HCT116 (cell line): ENCODE measurements around the gene BRD4. TPM values are rescaled to one million over a fixed set of nuclear protein-coding genes. Genes with fewer than 3 reads are reported as not detected.

Experiments
- ATAC-seq: fragments of 200-7000 bp; cut with Tn5 transposase; 2 replicates; pipeline ENCODE4 v1.9.1; 2020; ENCODE audit warnings: mild to moderate bottlenecking, moderate library complexity
- BruUV-seq: library from RNA; stranded (reverse); fragments of 400-500 nt; replicated peaks from 2 replicates; lab custom pipeline; 2021; lab: Mats Ljungman, UMichigan
- CTCF ChIA-PET: fragments of 300-600 bp; sonication (Branson Sonifier 250); formaldehyde crosslinking; loops from one replicate; lab custom pipeline; 2021; ENCODE audit warnings: antibody characterized with exemption; lab: Charles Lee
- POLR2A ChIA-PET: fragments of 300-600, 350-600 bp; sonication (Branson Sonifier 250); formaldehyde crosslinking; loops from one replicate; lab custom pipeline; 2021; ENCODE audit warnings: antibody characterized with exemption; lab: Charles Lee
- RAD21 ChIA-PET, 2 experiments: fragments of 300-600 bp; sonication (Branson Sonifier 250); formaldehyde crosslinking; loops; one replicate each; lab custom pipeline; 2023; ENCODE audit warnings: low total read pairs in 2 of 2; ENCODE audit not compliant: uncharacterized antibody in 2 of 2, unreplicated experiment in 2 of 2, low non-redundant PET in 1 of 2; lab: Charles Lee
- DNase-seq: peaks from one replicate; pipeline ENCODE4 v3.0.0-alpha.2; 2010; ENCODE audit warnings: low read depth, low spot score
- H2AFZ ChIP-seq: fragments of 200-600 bp; shearing (Covaris generic), sonication (generic); 2 replicates; pipeline ENCODE4 v1.6.1; 2017; ENCODE audit warnings: low read depth, mixed run types, mixed read lengths, antibody characterized with exemption, low read length; ENCODE audit not compliant: poor library complexity, severe bottlenecking
- H3K27ac ChIP-seq: 2 replicates; pipeline ENCODE4 v1.5.1; 2012; ENCODE audit warnings: low read depth, low read length
- H3K27me3 ChIP-seq: fragments of 200-600 bp; sonication (generic); 2 replicates; pipeline ENCODE4 v1.6.1; 2016; ENCODE audit warnings: mixed run types, low read length, mixed read lengths; ENCODE audit not compliant: insufficient read depth
- H3K36me3 ChIP-seq, 2 experiments: fragments of 200-500 bp in 1 of 2; fragments of 200-600 bp in 1 of 2; sonication (Bioruptor generic) in 1 of 2; sonication (generic) in 1 of 2; 2 replicates each; pipeline versions ENCODE4 v1.5.1 to v1.6.1; 2014 to 2016; ENCODE audit warnings: low read length in 2 of 2, inconsistent platforms in 1 of 2, mixed read lengths in 1 of 2, mixed run types in 1 of 2; ENCODE audit not compliant: insufficient read depth in 2 of 2, control insufficient read depth in 1 of 2
- H3K4me1 ChIP-seq, 2 experiments: fragments of 200-600 bp in 1 of 2; sonication (generic) in 1 of 2; 2 replicates each; pipeline versions ENCODE4 v1.5.1 to v1.6.1; 2012 to 2017; ENCODE audit warnings: low read length in 2 of 2, inconsistent platforms in 1 of 2, mild to moderate bottlenecking in 1 of 2, mixed read lengths in 1 of 2, mixed run types in 1 of 2, moderate library complexity in 1 of 2; ENCODE audit not compliant: insufficient read depth in 2 of 2, control insufficient read depth in 1 of 2
- H3K4me2 ChIP-seq: fragments of 200-600 bp; sonication (generic); 2 replicates; pipeline ENCODE4 v1.6.1; 2017; ENCODE audit warnings: mixed run types, low read length, mixed read lengths
- H3K4me3 ChIP-seq, 2 experiments: fragments of 200-600 bp in 1 of 2; sonication (generic) in 1 of 2; replicated peaks in 1 of 2; 2 replicates each; pipeline ENCODE4 v1.5.1; 2011 to 2016; ENCODE audit warnings: low read length in 2 of 2, control low read depth in 1 of 2, low read depth in 1 of 2, mild to moderate bottlenecking in 1 of 2, mixed read lengths in 1 of 2, mixed run types in 1 of 2
- H3K79me2 ChIP-seq: fragments of 200-600 bp; sonication (generic); 2 replicates; pipeline ENCODE4 v1.6.1; 2017; ENCODE audit warnings: mild to moderate bottlenecking, mixed run types, low read length, moderate library complexity, mixed read lengths; ENCODE audit not compliant: insufficient read depth
- H3K9ac ChIP-seq: fragments of 200-600 bp; sonication (generic); 2 replicates; pipeline ENCODE4 v1.6.1; 2016; ENCODE audit warnings: low read length, mixed read lengths
- H3K9me2 ChIP-seq: fragments of 200-600 bp; sonication (generic), shearing (Covaris generic); 2 replicates; pipeline ENCODE4 v1.6.1; 2017; ENCODE audit warnings: mixed run types, mild to moderate bottlenecking, moderate library complexity; ENCODE audit not compliant: insufficient read depth
- H3K9me3 ChIP-seq, 2 experiments: fragments of 200-500 bp in 1 of 2; fragments of 200-600 bp in 1 of 2; sonication (Bioruptor generic) in 1 of 2; sonication (generic) in 1 of 2; 2 replicates each; pipeline ENCODE4 v1.6.1; 2014 to 2017; ENCODE audit warnings: low read length in 2 of 2, mixed read lengths in 2 of 2, inconsistent platforms in 1 of 2, low read depth in 1 of 2, mild to moderate bottlenecking in 1 of 2, mixed run types in 1 of 2, moderate library complexity in 1 of 2; ENCODE audit not compliant: control insufficient read depth in 1 of 2, insufficient read depth in 1 of 2
- H4K20me1 ChIP-seq: fragments of 200-600 bp; sonication (generic), shearing (Covaris generic); 2 replicates; pipeline ENCODE4 v1.6.1; 2017; ENCODE audit warnings: mixed run types, mild to moderate bottlenecking, moderate library complexity; ENCODE audit not compliant: insufficient read depth
- CTCF ChIP-seq, 3 experiments: fragments of 200-600 bp in 1 of 3; sonication (generic) in 1 of 3; IDR thresholded peaks in 2 of 3; conservative IDR thresholded peaks in 1 of 3; 2 replicates each; pipeline ENCODE4 v1.5.1; 2012 to 2017; ENCODE audit warnings: low read depth in 2 of 3, low read length in 2 of 3, antibody characterized with exemption in 1 of 3, borderline replicate concordance in 1 of 3, control low read depth in 1 of 3, mild to moderate bottlenecking in 1 of 3, mixed read lengths in 1 of 3, mixed run types in 1 of 3, moderate library complexity in 1 of 3; ENCODE audit not compliant: insufficient read depth in 1 of 3
- EZH2phosphoT487 ChIP-seq: fragments of 200-600 bp; IDR thresholded peaks from 2 replicates; pipeline ENCODE4 v1.6.1; 2018; ENCODE audit warnings: antibody characterized with exemption, borderline replicate concordance
- FOSL1 ChIP-seq: IDR thresholded peaks from 2 replicates; pipeline ENCODE4 v1.6.1; 2012; ENCODE audit warnings: low read depth
- MAX ChIP-seq: IDR thresholded peaks from 2 replicates; pipeline ENCODE4 v1.6.1; 2012
- POLR2A ChIP-seq: IDR thresholded peaks from 2 replicates; pipeline ENCODE4 v1.7.0; 2011; ENCODE audit warnings: borderline replicate concordance; ENCODE audit not compliant: insufficient read depth, insufficient read length; ENCODE audit errors: extremely low read depth
- POLR2AphosphoS5 ChIP-seq: IDR thresholded peaks from 2 replicates; pipeline ENCODE4 v1.6.1; 2011; ENCODE audit warnings: mild to moderate bottlenecking, low read depth, low read length, moderate library complexity
- REST ChIP-seq: IDR thresholded peaks from 2 replicates; pipeline ENCODE4 v1.6.1; 2012; ENCODE audit warnings: low read depth
- SRF ChIP-seq: IDR thresholded peaks from 2 replicates; pipeline ENCODE4 v1.6.1; 2012; ENCODE audit warnings: low read depth
- ZNF274 ChIP-seq: fragments of 200-500 bp; sonication (Bioruptor generic); IDR thresholded peaks from 2 replicates; pipeline ENCODE4 v1.6.1; 2014; ENCODE audit warnings: mild to moderate bottlenecking, low read depth, low read length, inconsistent platforms
- intact Hi-C: fragments of 100-400 bp; cut with micrococcal nuclease; formaldehyde crosslinking; loops from 2 replicates; pipeline ENCODE4 v1.10.0; 2022
- total RNA-seq: library from RNA; stranded (reverse); gene quantifications from one replicate; pipeline ENCODE4 v1.2.1, GENCODE V29; 2021; ENCODE audit not compliant: unreplicated experiment

Gene BRD4
- total RNA-seq, 1 experiment from 2014 or later = 52.9 TPM

GRCh38 chr19:15299568-15300409, 32.5 kb downstream of the BRD4 start:
- Histone ChIP-seq H3K79me2 (peaks cover 96% of the 10 kb centered on the region), H3K4me2 (no peak overlapping the region), H3K9me3 (no peaks in the 10 kb centered on the region)
- intact Hi-C loops = no loop called here
- ATAC-seq = no peak
- TF ChIP-seq MAX (no peak), SRF (no peak), EZH2phosphoT487 (no peak), FOSL1 (no peak), ZNF274 (no peak), POLR2A (no peak), CTCF (IDR thresholded peaks at IDR 0.05 in 2 of 3, conservative IDR thresholded peaks at IDR 0.05 in 1 of 3; ENCODE audit: borderline replicate concordance in 1 of 3, insufficient read depth in 1 of 3, low read depth in 2 of 3, low read length in 2 of 3) (no peak), REST (no peak), POLR2AphosphoS5 (no peak)
- TF ChIP-seq, all 23 proteins: peak for 0
- POLR2A ChIA-PET = interaction anchor here (0.8 to 1.2 kb wide), 2 partner anchors 79 to 179 kb away, joined by 3 read pairs; no protein-coding TSS in a partner anchor
- Histone ChIP-seq H3K4me3 (no peak overlapping the region), H3K4me1 (peaks cover 0 to 4% of the 10 kb centered on the region in 2 experiments; a peak in 2 of 4 replicates), H3K9me2 (no peaks in the 10 kb centered on the region), H3K27ac (no peak overlapping the region), H3K27me3 (no peaks in the 10 kb centered on the region), H3K9ac (no peak overlapping the region), H4K20me1 (peaks cover 20% of the 10 kb centered on the region; the same call in 1 of the 2 replicates), H3K36me3 (no peaks in the 10 kb centered on the region), H2AFZ (no peak overlapping the region)
- no peak for DNase-seq
- RAD21 ChIA-PET = no interaction called here
- no TSS peak for BruUV-seq
- CTCF ChIA-PET = no interaction called here
